Liver (tissue), 3 donors: Measurements from ENCODE around the gene DEXI.

Experiments used
- EGR1 ChIP-seq, 2 donors: IDR thresholded peaks; 2 replicates each; pipeline ENCODE4 v1.6.1; 2016 to 2018; ENCODE audit warnings: antibody characterized with exemption in 2 of 2, low read depth in 2 of 2
- GABPA ChIP-seq, 2 donors: IDR thresholded peaks in 1 of 2; conservative IDR thresholded peaks in 1 of 2; 2 replicates each; pipeline ENCODE4 v1.6.1; 2016; ENCODE audit warnings: antibody characterized with exemption in 2 of 2, mild to moderate bottlenecking in 1 of 2, moderate library complexity in 1 of 2
- JUND ChIP-seq, 2 donors: IDR thresholded peaks; 2 replicates each; pipeline ENCODE4 v1.6.1; 2016; ENCODE audit warnings: antibody characterized with exemption in 2 of 2
- NR2F2 ChIP-seq: IDR thresholded peaks from 2 replicates; pipeline ENCODE4 v1.6.1; 2016; ENCODE audit warnings: antibody characterized with exemption
- SP1 ChIP-seq: IDR thresholded peaks from 2 replicates; pipeline ENCODE4 v1.6.1; 2018; ENCODE audit warnings: antibody characterized with exemption, mild to moderate bottlenecking
- TAF1 ChIP-seq: conservative IDR thresholded peaks from 2 replicates; pipeline ENCODE4 v1.6.1; 2016; ENCODE audit warnings: antibody characterized with exemption, mild to moderate bottlenecking
- YY1 ChIP-seq: IDR thresholded peaks from 2 replicates; pipeline ENCODE4 v1.6.1; 2016; ENCODE audit warnings: antibody characterized with exemption, mild to moderate bottlenecking
- TF ChIP-seq, protein P1 (sequence below): fragments of 150-350 bp; IDR thresholded peaks from 2 replicates; pipeline ENCODE4 v1.5.1; 2017; ENCODE audit warnings: improper control_type of control experiment, low read depth, low read length; ENCODE audit not compliant: missing input control
- TF ChIP-seq, protein P2 (sequence below): IDR thresholded peaks from 2 replicates; pipeline ENCODE4 v1.6.1; 2016; ENCODE audit warnings: antibody characterized with exemption
- TF ChIP-seq, protein P3 (sequence below): IDR thresholded peaks from 2 replicates; pipeline ENCODE4 v1.6.1; 2016; ENCODE audit warnings: antibody characterized with exemption
- TF ChIP-seq, protein P4 (sequence below): IDR thresholded peaks from 2 replicates; pipeline ENCODE4 v1.6.1; 2016; ENCODE audit warnings: antibody characterized with exemption, mild to moderate bottlenecking
- donor health status: healthy.
- donor health status: healthy.

DNA sequence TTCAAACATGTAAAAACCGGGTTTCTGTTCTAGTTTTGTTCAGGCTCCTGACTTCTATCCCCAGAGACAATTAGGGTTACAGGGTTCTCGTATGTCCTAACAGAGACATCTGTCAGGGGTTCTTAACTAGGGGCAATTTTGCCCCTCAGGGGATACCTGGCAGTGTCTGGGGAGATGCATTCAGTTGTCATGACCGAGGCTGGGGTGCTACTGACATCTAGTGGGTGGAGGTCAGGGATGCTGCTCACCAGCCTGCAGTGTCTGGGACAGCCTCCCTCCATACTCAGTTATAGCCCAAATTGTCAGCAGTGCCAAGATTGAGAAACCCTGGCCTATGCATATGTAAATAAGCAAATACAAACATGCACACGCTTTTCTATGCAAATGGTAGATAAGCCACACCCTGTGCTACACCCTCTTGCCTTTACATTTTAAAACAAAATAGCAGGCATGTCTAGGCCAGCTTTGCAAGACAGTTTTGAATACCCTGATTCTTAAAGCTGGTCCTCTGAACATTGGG, 39.5 kb upstream of the DEXI start:
- TF ChIP-seq YY1 (no peak), NR2F2 (no peak), SP1 (no peak), EGR1 (IDR thresholded peaks at IDR 0.05; ENCODE audit: low read depth in 2 of 2) (no peak), JUND (IDR thresholded peaks at IDR 0.05) (no peak), GABPA (IDR thresholded peaks at IDR 0.05 in 1 of 2, conservative IDR thresholded peaks at IDR 0.05 in 1 of 2) (no peak), TAF1 (no peak)
- TF ChIP-seq, protein P1, sequence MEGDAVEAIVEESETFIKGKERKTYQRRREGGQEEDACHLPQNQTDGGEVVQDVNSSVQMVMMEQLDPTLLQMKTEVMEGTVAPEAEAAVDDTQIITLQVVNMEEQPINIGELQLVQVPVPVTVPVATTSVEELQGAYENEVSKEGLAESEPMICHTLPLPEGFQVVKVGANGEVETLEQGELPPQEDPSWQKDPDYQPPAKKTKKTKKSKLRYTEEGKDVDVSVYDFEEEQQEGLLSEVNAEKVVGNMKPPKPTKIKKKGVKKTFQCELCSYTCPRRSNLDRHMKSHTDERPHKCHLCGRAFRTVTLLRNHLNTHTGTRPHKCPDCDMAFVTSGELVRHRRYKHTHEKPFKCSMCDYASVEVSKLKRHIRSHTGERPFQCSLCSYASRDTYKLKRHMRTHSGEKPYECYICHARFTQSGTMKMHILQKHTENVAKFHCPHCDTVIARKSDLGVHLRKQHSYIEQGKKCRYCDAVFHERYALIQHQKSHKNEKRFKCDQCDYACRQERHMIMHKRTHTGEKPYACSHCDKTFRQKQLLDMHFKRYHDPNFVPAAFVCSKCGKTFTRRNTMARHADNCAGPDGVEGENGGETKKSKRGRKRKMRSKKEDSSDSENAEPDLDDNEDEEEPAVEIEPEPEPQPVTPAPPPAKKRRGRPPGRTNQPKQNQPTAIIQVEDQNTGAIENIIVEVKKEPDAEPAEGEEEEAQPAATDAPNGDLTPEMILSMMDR = peak; percentile 14
- TF ChIP-seq, protein P2, sequence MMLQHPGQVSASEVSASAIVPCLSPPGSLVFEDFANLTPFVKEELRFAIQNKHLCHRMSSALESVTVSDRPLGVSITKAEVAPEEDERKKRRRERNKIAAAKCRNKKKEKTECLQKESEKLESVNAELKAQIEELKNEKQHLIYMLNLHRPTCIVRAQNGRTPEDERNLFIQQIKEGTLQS = no peak
- TF ChIP-seq, protein P3, sequence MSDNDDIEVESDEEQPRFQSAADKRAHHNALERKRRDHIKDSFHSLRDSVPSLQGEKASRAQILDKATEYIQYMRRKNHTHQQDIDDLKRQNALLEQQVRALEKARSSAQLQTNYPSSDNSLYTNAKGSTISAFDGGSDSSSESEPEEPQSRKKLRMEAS = no peak
- TF ChIP-seq, protein P4, sequence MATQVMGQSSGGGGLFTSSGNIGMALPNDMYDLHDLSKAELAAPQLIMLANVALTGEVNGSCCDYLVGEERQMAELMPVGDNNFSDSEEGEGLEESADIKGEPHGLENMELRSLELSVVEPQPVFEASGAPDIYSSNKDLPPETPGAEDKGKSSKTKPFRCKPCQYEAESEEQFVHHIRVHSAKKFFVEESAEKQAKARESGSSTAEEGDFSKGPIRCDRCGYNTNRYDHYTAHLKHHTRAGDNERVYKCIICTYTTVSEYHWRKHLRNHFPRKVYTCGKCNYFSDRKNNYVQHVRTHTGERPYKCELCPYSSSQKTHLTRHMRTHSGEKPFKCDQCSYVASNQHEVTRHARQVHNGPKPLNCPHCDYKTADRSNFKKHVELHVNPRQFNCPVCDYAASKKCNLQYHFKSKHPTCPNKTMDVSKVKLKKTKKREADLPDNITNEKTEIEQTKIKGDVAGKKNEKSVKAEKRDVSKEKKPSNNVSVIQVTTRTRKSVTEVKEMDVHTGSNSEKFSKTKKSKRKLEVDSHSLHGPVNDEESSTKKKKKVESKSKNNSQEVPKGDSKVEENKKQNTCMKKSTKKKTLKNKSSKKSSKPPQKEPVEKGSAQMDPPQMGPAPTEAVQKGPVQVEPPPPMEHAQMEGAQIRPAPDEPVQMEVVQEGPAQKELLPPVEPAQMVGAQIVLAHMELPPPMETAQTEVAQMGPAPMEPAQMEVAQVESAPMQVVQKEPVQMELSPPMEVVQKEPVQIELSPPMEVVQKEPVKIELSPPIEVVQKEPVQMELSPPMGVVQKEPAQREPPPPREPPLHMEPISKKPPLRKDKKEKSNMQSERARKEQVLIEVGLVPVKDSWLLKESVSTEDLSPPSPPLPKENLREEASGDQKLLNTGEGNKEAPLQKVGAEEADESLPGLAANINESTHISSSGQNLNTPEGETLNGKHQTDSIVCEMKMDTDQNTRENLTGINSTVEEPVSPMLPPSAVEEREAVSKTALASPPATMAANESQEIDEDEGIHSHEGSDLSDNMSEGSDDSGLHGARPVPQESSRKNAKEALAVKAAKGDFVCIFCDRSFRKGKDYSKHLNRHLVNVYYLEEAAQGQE = no peak
